Measurements from ENCODE around the gene LRRN4.
"Not testable (repeated sequence)": the region's sequence is repeated elsewhere in the genome, so short reads cannot be mapped to it uniquely, and the experiment has no call there.

The LRRN4 gene

DNA sequence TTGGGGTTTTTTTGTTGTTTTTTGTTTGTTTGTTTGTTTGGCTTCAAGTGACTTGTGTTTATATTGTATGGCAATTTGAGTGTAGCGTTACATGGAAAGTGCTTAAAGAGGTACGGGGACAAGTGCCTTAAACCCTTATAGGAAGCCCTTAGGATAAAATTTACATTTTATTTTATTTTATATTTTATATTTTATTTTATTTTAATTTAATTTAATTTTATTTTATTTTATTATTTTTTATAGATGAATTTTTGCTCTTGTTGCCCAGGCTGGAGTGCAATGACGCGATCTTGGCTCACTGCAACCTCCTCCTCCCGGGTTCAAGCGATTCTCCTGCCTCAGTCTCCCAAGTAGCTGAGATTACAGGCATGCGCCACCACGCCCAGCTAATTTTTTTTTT, 21.0 kb downstream of the LRRN4 start:
- not testable (repeated sequence) for DNase-seq

DNA sequence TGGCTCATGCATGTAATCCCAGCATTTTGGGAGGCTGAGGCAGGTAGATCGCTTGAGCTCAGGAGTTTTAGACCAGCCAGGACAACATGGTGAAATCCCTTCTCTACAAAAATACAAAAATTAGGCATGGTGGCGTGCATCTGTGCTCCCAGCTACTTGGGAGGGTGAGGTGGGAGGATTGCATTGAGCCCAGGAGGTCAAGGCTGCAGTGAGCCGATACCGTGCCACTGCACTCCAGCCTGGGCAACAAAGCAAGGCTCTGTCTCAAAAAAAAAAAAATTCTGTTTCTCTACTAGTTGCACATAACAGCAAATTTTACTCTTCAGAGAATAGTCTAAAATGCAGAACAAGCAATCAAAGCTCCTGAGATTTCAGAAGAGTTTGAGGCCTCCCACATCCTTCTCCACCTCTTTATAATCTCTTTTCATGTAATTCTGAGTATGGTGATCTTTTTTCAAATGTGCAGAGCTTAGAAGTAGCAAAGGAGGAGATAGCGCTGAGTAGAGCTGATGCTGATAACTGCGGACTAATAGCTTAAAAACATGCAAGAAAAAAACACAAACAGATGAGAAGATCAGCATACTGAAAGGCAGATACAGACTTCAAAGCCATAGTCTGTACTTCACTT, 23.3 kb downstream of the LRRN4 start:
- DNase-seq: no peak

DNA sequence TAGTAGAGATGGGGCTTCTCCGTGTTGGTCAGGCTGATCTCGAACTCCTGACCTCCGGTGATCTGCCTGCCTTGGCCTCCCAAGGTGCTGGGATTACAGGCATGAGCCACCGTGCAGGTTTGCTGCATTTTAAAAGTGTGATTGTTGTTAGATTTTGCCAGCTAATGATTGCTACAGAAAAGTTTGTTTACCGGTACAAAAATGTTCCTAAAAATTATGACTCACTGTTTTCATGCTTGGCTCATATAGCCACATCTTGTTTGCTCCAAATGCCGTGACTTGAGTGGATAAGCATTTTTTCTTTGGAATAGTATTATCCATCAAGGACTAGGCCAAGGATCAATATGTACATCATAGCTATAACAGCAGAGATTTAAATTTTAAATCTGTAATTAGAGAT, 24.3 kb downstream of the LRRN4 start:
- DNase-seq: no peak

DNA sequence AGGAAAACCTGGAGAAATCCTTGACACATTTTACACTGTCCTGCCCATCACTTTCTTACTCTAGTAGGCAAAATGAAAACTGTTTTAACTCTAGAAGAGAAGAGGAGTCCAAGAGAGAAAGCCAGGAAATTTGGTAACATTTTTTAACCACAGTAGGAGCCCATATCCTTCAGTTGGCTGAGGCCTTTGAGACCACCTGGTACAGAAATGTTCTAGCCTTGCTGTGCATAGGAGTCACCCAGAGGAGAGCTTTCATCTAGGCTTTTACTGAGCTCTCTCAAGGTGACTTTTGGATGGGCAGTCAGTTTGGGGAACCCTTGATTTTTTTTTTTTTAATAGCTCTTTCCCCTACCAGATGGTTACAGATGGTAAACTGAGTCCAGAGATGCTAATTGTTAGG, 25.0 kb downstream of the LRRN4 start:
- DNase-seq: no peak

DNA sequence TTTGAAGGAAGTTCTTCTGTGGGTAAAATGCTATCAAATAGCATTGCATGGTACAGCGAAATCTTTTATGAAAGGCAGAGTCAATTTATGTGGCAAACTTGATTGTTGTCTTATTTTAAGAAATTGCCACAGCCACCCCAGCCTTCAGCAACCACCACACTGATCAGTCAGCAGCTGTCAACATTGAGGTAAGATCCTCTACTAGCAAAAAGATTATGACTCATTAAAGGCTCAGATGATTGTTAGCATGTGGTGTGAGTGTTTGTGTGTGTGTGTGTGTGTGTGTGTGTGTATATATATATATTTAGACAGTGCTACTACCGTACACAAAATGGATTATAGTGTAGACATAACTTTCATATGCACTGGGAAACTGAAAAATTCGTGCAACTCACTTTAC, 27.8 kb downstream of the LRRN4 start:
- DNase-seq: peak in 2 of 56 donors; percentile 18 to 34

DNA sequence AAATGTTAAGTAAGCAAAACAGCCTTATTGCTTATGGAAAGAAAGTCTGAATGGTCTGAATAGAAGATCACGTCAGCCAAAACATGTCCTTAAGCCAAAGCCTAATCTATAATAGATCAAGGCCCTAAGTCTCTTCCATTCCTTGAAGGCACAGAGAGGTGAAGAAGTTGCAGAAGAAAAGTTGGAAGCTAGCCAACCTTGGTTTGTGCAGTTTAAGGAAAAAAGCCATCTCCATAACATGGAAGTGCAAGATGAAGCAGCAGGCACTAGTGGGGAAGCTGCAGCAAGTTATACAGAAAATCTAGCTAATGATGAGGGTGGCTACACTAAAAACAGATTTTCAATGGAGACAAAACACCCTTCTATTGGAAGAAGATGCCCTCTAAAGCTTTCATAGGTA, 29.1 kb downstream of the LRRN4 start:
- DNase-seq: no peak

DNA sequence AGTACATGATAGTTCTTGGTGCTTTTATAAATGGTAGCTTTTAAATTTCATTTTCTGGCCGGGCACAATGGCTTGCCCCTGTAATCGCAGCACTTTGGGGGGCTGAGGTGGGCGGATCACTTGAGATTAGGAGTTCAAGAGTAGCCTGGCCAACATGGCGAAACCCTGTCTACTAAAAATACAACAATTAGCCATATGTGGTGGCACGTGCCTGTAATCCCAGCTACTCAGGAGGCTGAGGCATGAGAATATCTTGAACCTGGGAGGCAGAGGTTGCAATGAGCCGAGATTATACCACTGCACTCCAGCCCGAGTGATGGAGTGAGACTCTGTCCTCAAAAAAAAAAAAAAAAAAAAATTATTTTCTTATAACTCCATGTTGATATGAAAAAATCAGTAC, 36.0 kb downstream of the LRRN4 start:
- DNase-seq: no peak

DNA sequence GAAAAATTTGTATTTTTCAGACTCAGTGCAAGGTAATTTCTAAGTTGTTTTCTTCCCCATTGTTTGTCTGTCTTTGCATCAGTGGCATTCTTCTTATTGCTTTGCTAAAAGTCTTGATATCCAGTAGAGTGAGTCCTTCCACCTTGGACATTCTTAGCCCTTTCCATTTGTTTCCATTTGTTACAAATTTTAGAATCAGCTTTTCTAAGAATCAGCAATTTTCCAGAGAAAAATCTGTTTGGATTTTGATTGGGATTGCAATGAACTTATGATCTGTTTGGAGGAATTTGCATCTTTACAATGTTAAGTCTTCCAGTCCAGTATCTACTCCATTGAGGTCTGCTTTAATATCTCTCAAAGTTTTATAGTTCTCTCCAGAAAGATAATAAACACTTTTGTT, 36.4 kb downstream of the LRRN4 start:
- no peak for DNase-seq

DNA sequence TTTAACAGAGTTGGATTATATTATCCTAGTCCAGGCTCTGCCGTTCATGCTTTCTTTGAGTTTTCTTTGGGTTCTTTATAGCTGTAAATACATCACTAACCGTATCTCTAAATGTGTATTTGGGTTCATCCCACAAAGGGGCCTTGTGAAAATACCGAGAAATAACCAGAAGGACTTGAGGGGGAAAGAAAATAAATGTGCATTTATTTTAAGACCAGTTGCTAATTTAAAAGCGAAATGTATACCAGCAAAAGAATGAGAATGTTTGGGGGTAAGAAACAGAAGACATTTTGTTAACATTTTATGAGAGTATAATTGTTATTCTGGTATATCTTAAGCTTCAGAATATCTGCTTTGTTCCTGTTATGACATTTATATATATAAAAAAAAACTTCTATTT, 38.9 kb downstream of the LRRN4 start:
- no peak for DNase-seq

DNA sequence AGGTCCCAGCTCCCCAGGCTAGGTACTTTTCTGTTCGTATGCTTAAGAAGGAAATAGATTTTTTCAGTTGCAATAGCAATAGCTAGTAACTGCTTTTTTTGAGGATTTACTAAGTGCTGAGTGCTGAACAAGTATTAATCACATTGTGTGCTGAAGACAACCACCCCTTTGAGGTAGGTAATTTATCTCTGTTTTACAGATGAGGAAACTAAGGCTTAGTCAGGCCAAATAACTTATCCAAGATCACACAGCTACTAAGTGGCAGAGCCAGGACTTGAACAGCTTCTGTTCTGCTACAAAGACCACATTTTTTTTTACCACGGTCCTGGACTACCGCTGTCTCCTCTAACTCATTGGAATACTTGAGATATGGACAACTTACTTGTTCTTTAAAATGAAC, 39.8 kb downstream of the LRRN4 start:
- no peak for DNase-seq

DNA sequence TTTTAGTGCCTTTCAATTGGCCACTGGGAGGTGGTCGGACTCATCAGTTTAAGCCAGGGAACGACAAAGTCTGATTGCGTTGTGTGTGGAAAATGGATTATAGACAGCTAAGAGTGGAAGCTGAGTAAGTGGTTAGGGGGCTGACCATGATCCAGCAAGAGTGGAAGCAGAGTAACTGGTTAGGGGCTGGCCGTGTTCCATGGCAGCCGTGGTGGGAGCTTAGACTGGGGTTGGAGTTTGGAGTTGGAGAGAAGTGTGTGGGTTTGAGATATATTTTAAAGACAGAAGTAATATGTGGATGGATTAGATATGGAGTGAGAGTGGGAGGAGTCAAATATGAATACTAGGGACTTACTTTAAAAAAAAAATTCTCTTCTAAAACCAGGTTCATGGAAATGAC, 41.7 kb downstream of the LRRN4 start:
- no peak for DNase-seq

DNA sequence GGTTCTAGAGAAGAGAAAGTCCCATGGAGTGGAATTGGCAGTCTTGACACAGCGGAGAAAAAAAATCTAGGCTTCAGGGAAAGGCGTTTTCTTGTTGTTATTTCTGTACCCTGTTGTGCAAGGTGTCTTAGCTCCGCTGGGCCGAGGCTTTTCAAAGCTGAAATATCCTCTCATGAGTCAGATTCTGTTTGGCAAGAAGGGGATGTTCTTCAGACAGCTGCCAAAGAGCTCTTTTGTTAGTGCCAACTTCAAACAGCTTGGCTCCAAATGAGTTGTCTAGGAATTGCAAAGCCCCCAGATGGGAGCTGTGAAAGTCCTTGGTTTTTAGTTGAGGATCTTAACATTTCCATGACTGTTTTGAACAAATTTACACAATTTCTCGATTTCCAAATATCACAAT, 45.6 kb downstream of the LRRN4 start:
- peak in 21 of 56 donors; percentile 2 to 42 (median 12) for DNase-seq

DNA sequence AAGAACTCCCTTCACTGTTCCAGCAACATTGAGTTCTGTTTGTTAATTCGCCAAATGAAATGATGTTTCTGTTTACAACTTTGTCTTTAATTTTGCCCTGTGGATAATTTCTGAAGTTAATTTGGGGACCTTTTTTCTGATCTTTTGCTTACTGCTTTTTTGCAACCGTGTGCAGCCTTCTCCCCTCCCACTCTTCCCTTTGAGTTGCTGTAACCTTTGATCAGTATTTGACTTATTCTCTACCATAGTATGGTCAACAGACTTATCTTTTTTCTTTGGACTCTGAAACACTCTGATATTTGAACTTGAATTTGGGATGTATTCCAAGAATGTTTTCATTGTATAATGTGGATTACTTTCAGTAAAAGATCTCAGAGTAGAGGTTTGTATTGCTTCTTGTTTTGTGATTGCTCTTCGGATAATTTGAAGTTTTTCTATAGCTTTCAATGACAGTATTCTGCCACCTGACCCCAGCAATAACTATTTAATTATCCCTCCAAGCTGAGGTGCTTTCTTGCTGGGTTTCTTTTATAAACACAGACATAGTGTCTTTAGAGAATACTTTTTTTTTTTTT, 46.2 kb downstream of the LRRN4 start:
- DNase-seq: no peak

DNA sequence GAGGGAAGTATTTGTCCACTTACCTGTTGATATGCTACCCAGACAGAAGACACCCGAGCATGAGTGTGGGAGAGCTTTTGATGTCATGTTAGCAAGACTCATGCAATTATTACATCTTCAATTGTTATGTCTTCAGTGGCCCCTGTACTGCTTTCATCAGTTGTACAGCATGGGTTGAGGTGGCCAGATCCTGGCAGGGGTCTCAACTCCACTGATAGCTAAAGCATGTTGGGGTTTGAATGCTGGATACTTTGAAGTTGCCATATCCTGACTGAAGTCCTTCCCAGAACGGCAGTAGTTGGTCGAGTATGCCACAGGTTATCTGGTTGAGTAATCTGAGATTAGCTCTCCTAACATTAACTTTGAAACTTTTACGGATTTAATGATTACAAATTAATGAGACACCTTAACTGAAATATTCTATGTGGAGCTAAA, 46.7 kb downstream of the LRRN4 start:
- DNase-seq: no peak

DNA sequence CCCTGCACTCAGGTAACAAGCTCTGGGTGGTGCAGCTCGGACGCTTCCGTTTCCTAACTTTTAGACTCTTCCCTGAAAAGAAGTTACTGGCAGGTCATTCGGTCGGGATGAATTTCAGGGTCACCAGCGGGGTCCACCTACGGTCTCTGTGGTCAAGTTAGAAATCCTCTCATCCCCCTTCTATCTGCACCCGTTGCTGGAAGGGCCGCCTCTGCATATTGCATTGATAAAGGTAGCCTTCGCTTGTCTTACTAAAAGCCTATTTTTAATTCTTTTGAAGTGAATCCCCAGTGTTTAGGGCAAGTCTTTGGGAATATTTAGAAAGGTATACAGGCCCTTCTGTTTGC, 47.3 kb downstream of the LRRN4 start:
- DNase-seq: no peak

DNA sequence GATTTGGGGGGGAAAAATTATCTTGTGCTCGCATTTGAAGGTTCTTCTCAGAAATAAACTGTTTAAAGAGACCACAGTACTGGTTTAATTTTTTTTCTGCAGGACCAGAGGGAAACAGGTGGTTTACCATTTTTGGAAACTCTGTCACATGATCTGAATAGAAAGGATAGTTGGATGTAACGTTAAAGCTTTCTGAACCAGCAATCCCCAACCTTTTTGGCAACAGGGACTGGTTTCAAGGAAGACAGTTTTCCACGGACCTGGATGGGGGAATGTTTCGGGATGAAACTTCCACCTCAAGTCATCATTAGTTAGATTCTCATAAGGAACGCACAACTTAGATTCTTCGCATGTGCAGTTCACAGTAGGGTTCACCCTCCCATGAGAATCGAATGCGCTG, 53.0 kb downstream of the LRRN4 start:
- no peak for DNase-seq

DNA sequence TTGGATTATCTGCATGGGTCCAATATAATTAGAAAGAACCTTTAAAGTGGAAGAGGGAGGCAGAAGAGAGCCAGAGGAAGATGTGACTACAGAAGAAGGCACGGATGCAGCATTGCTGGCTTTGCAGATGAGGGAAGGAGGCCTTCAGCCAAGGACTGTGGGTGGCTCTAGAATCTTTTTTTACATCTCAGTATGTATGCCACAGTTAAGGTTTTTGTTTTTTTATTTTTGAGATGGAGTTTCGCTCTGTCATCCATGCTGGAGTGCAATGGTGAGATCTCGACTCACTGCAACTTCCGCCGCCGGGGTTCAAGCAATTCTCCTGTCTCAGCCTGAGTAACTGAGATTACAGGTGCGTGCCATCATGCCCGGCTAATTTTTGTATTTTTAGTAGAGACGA, 54.1 kb downstream of the LRRN4 start:
- DNase-seq: no peak

DNA sequence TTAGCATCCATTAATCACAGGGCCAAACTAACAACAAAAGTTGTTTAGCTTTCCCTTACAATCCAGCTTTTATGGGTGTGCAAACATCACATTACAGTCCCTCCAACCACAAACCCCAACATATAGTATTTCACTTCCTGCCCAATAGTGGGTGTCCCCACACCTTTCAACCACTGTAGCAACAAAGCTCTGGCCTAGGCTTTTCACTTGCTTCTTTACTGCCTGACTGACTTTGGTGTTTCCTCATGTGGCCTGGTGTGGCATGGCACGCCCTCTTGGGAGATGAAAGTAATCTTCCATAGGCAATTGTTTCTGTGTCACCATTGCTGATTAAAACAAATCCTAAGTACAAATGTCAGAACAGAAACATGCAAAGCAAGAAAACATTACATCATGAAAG, 57.1 kb downstream of the LRRN4 start:
- DNase-seq: no peak

DNA sequence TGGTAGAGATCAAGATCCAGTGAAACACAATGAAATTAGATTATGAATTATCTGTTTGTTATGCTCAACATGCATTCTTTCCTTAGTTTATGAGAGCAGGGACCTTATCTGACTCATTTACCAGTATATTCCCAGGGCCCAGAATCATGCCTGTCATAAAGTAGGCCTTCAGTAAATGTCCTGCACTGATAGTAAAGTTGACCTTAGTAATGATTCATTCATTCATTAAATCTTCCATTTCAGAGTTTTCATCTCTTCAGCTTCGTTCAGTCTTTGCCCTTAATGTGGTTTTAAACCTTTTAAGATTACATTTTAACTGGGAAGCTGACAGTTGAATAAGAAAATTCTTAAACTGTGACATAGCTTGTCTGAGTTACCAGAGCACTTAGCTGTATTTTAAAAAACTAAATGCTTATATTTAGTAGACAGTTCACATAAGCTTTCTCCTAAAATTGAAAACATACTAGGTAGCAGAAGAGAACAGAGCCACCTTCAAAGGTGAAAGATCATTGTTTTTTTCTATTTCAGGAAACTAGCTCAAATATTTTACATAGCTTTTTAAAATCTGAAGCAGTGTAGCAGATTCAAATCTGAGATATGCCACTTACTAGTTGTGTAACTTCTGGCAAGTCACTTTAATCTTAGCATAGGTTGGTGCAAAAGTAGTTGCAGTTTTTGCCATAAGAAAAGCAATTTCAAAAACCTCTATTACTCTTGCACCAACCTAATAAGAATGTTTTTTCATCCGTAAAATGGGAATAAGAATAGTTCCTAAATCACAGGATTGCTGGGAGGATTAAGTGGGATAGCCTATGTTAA, 62.0 kb downstream of the LRRN4 start:
- no peak for DNase-seq

DNA sequence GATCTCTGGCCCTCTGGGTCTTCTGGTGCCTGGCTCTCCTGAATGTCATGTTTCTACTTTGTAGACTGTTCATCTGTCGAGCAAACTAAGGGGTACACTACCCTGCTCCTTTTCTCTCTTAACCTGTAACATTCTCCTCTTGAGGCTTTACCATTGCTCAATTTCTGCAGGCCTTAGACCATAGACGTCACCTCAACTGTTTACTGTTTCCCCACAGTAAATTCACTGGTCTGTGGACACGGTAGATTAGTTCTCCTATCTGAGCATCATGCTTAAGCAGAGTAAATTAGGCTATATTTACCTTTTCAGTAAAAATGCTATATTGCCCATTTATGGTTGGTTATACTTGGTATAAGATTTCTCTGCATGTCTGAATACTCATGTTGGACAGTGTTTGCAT, 62.9 kb downstream of the LRRN4 start:
- no peak for DNase-seq
